ENCODE data around the gene SMOC2.

The SMOC2 gene

DNA sequence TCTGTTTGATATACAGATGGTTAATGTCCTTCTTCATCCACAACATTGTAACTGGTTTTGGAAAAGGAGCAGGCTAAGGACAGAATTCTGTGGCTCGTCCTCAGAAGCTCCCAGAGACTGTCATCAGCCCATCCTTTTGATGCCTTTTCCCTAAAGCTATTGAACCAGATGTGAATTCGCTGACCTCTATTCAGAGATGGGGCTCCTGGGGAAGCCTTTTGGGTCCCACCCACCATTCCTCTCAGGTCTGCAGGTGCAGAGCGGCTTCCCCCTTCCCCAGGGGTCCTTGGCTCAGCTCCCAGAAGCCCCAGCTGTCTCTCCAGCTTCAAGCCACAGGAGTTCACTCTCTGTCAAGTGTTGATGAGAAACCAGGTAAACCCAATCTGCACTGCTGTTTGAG, 191.7 kb downstream of the SMOC2 start:
- ATAC-seq (replicated peaks; ENCODE audit: extremely low read depth, poor library complexity, severe bottlenecking) = no peak
- H3K4me3 Mint-ChIP-seq = no peak overlapping the region
- H3K9me3 Mint-ChIP-seq = no peaks in the 10 kb centered on the region
- no peaks in the 10 kb centered on the region for H3K4me1 Mint-ChIP-seq
- H3K36me3 Mint-ChIP-seq (ENCODE audit: insufficient read depth) = no peaks in the 10 kb centered on the region
- H3K27me3 Mint-ChIP-seq = peaks cover 46% of the 10 kb centered on the region
- DNase-seq (ENCODE audit: low spot score in 2 of 2) = no peak
- H3K27ac Mint-ChIP-seq (ENCODE audit: low read depth) = no peak overlapping the region

DNA sequence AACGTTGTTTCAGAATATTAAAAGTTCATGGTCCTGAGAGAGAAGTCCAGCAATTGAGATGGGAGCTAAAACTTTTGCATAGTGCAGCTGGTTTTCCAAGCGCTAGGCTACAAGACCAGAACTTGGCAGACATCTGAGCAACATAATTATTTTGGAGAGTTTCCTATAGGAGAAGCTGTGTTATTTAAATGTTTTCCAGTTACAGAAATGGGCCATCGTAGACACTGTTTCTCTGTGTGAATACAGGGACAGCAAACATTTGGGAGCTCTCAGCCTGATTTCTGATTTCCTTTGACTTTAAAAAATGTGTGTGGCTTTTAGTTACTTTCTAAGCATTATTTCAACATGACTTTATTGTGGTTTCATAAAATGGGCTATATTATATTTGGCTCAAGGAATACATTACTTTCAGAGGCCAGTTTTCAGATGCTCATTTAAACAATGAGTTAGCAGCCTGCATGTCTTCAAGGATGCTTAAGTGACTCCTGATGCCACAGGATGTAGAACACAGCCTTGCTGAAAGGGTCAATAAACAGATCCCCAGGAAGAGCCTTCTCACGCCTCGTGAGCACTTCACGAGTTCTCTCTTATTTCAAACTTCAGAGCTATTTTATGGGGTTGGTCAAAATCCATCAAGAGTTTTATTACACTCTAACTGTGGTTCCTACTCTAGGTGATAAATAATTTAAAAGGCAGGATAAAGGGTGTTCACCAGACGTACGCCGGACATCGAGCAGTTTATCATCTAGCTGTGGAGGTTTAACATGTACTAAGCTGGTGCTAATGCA, 193.8 kb downstream of the SMOC2 start:
- H3K27ac Mint-ChIP-seq (ENCODE audit: low read depth) = no peak overlapping the region
- ATAC-seq (replicated peaks; ENCODE audit: extremely low read depth, poor library complexity, severe bottlenecking) (no peak), DNase-seq (ENCODE audit: low spot score in 2 of 2) (no peak)
- H3K36me3 Mint-ChIP-seq (ENCODE audit: insufficient read depth) = no peaks in the 10 kb centered on the region
- peaks cover 64% of the 10 kb centered on the region for H3K27me3 Mint-ChIP-seq
- H3K4me3 Mint-ChIP-seq = no peak overlapping the region
- no peaks in the 10 kb centered on the region for H3K4me1 Mint-ChIP-seq
- H3K9me3 Mint-ChIP-seq = no peaks in the 10 kb centered on the region

DNA sequence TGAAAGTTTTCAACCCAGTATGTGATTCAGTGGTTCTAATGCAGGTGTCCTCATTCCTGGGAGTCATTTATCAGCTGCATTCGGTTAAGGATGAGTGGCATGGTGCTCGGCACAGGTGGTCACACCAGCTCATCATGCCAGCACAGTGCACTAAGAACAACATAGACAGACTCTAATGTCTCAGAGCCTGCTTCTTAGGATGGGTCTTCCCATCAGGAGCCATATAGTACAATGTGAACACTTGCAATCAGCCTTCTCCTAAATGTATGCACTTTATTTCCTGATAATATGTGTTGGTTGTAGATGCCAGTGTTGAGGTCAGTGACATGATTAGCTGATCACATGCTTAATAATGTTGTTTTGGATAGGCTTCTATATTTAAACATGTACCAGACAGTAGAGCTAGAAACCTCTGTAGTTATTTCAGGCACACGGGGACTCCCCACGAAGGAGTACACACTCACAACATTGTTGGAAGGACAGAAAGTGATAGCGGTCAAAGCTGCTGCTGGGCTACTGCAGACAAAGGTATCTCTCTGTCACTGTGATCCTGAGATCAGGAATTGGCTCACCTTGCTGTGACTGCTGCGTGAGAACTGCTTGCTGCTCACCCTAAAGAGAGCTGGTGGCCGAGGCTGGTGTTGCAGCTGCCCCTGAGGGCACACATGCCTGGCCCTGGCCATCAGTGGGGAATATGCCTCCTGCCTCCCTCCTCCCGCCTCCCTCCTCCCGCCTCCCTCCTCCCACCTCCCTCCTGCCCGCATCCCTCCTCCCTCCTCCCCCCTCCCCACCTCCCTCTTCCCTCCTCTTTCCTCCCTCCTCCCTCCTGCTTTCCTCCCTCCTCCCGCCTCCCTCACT, 195.4 kb downstream of the SMOC2 start:
- H3K27ac Mint-ChIP-seq (ENCODE audit: low read depth) = no peak overlapping the region
- no peak for ATAC-seq (replicated peaks; ENCODE audit: extremely low read depth, poor library complexity, severe bottlenecking)
- H3K27me3 Mint-ChIP-seq = peaks cover 68% of the 10 kb centered on the region
- DNase-seq (ENCODE audit: low spot score in 2 of 2) = no peak
- no peaks in the 10 kb centered on the region for H3K4me1 Mint-ChIP-seq
- H3K4me3 Mint-ChIP-seq = no peak overlapping the region
- H3K9me3 Mint-ChIP-seq = no peaks in the 10 kb centered on the region
- H3K36me3 Mint-ChIP-seq (ENCODE audit: insufficient read depth) = no peaks in the 10 kb centered on the region

DNA sequence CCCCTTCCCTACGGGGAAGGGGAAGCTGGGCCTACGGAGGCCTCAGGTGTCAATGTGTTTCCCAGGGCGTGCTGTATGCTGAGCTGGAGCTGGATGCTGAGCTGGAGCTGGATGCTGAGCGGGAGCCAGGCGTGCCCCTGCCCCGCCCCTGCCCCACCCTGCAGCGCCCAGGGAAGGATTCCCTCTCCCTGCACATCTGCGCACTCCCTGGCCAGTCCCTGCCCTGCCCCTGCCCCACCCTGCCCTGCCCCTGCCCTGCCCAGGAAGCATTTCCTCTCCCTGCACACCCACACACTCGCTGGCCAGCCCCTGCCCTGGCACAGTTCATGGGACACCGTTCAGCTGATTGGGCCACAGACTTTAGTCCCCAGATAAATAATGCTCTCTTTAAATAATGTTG, 196.8 kb downstream of the SMOC2 start:
- Mint-ChIP-seq H3K9me3 (no peaks in the 10 kb centered on the region), H3K4me1 (no peaks in the 10 kb centered on the region), H3K36me3 (ENCODE audit: insufficient read depth) (no peaks in the 10 kb centered on the region), H3K27ac (ENCODE audit: low read depth) (no peak overlapping the region), H3K4me3 (no peak overlapping the region), H3K27me3 (peaks cover 58% of the 10 kb centered on the region)
- DNase-seq (ENCODE audit: low spot score in 2 of 2) (no peak), ATAC-seq (replicated peaks; ENCODE audit: extremely low read depth, poor library complexity, severe bottlenecking) (no peak)

DNA sequence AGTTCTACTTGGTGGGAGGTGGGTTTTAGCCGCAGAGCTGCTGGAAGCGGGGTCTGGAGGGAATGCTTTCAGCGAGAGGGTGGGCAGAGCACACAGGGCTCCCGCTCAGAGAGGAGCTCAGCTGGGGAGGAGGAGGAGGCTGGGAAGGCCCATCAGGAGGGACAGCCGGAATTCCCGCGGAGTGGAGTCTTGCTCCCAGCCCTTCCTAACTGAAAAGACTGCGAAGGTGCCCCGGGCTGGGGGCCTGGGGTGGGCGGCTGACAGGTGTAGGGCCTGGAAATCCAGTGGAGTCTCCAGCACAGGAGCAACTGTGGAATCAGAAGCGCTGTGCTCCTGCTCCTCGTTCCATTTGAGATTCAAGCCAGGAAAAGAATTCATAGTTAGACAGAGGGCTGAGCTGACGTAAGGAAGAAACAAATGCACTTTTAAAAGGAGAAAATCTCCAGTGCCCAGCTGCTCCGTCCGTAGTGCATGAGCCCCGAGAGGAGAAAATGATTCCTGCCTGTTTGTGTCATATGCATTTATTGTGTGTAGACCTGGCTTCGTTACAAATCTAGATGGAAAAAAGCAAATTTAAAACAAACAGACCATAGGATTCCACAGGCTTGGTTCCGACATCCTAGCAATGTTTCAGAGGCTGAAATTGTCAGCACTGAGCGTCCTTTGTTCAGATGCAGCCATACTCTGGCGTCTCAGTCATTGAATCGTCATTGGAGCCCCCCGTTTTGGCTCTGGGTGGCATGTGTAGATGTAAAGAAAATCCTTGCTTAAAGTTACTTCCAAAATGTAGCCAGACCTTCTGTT, 197.7 kb downstream of the SMOC2 start:
- H3K27me3 Mint-ChIP-seq = peaks cover 50% of the 10 kb centered on the region
- no peaks in the 10 kb centered on the region for H3K4me1 Mint-ChIP-seq
- ATAC-seq (replicated peaks; ENCODE audit: extremely low read depth, poor library complexity, severe bottlenecking) = no peak
- H3K27ac Mint-ChIP-seq (ENCODE audit: low read depth) = no peak overlapping the region
- H3K36me3 Mint-ChIP-seq (ENCODE audit: insufficient read depth) = no peaks in the 10 kb centered on the region
- no peaks in the 10 kb centered on the region for H3K9me3 Mint-ChIP-seq
- no peak for DNase-seq (ENCODE audit: low spot score in 2 of 2)
- H3K4me3 Mint-ChIP-seq = no peak overlapping the region

DNA sequence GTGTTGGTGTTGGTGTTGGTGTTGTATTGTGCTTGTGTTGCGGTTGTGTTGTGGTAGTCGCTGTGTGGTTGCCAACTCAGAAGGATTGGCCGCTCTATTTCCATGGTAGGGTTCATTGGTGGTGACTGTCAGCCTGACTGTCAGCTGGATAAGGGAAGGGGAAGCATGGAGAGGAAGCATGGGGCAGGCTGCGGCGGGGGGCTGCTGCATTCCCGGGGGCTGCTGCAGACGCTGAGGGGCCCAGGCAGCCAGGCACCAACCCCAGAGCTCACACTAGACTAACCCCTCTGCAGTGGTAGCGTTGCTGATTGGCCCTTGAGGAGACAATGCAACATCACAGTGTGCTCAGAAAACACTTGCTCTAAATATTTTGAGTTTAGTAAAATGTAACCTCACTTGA, 199.2 kb downstream of the SMOC2 start:
- Mint-ChIP-seq H3K27ac (ENCODE audit: low read depth) (no peak overlapping the region), H3K4me3 (no peak overlapping the region), H3K4me1 (no peaks in the 10 kb centered on the region), H3K27me3 (peaks cover 37% of the 10 kb centered on the region), H3K36me3 (ENCODE audit: insufficient read depth) (no peaks in the 10 kb centered on the region), H3K9me3 (no peaks in the 10 kb centered on the region)
- no peak for DNase-seq (ENCODE audit: low spot score in 2 of 2)
- ATAC-seq (replicated peaks; ENCODE audit: extremely low read depth, poor library complexity, severe bottlenecking) = no peak

DNA sequence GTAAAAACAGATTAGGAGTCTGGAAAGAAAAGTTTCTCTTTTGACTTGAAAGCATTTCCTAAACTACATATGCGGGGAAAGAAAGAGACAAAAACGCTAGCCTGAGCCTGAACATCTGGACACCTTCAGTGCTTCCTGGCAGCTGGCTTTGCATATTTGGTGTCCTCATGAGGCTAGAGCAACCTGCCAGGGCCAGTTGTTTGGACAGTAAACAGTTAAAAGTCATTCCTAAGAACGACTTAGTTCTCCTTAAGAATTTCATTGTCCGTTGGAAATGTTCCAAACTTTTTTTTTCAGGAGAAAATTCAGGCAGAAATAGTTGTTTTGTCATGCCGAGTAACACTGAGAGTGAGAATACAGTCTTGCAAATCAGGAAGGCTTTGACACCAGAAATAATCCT, 199.8 kb downstream of the SMOC2 start:
- ATAC-seq (replicated peaks; ENCODE audit: extremely low read depth, poor library complexity, severe bottlenecking) = no peak
- Mint-ChIP-seq H3K27me3 (peaks cover 39% of the 10 kb centered on the region), H3K36me3 (ENCODE audit: insufficient read depth) (no peaks in the 10 kb centered on the region), H3K4me3 (no peak overlapping the region), H3K4me1 (no peaks in the 10 kb centered on the region), H3K27ac (ENCODE audit: low read depth) (no peak overlapping the region), H3K9me3 (no peaks in the 10 kb centered on the region)
- DNase-seq (ENCODE audit: low spot score in 2 of 2) = no peak

DNA sequence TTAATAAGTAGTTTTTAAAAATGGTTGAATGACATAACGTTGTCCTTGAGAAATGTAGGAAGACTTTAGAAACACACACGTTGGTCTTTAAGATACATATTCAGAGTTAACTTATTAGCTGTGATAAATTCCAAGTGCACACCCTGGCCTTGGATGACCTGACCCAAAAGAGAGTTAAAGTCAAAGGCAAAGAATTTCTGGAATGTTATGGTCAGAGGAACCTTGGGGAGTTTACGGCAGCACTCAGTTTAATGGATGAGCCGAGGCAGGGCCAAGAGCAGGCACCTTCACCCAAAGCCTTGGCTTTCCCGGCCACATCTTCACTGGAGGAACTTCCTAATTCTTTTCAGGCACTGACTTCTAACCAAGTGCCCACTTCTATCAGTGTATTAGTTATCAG, 200.5 kb downstream of the SMOC2 start:
- H3K27ac Mint-ChIP-seq (ENCODE audit: low read depth) = no peak overlapping the region
- no peaks in the 10 kb centered on the region for H3K9me3 Mint-ChIP-seq
- H3K36me3 Mint-ChIP-seq (ENCODE audit: insufficient read depth) = no peaks in the 10 kb centered on the region
- no peak overlapping the region for H3K4me3 Mint-ChIP-seq
- H3K4me1 Mint-ChIP-seq = no peaks in the 10 kb centered on the region
- H3K27me3 Mint-ChIP-seq = peaks cover 46% of the 10 kb centered on the region
- DNase-seq (ENCODE audit: low spot score in 2 of 2) = no peak
- no peak for ATAC-seq (replicated peaks; ENCODE audit: extremely low read depth, poor library complexity, severe bottlenecking)

DNA sequence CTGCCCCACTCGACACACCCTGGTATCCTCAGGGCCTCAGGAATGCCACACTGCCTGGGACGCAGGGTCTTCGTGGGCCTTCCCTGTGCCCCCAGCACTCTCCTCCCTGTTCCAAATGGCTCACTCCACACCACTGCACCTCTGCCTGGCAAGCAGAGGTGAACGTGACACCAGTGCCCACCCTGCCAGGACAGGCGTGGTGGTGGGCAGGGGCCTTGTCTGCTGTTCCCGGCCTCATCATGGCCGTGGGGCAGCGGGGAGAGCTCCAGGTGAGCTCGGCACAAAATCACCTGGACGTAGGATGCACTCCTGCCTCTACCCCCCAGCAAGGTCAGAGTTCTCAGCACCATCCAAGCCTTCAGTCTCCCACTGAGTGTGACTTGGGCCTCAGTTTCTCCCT, 202.4 kb downstream of the SMOC2 start:
- Mint-ChIP-seq H3K27me3 (peaks cover 49% of the 10 kb centered on the region), H3K9me3 (no peaks in the 10 kb centered on the region), H3K4me3 (no peak overlapping the region), H3K36me3 (ENCODE audit: insufficient read depth) (no peaks in the 10 kb centered on the region), H3K4me1 (no peaks in the 10 kb centered on the region), H3K27ac (ENCODE audit: low read depth) (no peak overlapping the region)
- ATAC-seq (replicated peaks; ENCODE audit: extremely low read depth, poor library complexity, severe bottlenecking) (no peak), DNase-seq (ENCODE audit: low spot score in 2 of 2) (no peak)

DNA sequence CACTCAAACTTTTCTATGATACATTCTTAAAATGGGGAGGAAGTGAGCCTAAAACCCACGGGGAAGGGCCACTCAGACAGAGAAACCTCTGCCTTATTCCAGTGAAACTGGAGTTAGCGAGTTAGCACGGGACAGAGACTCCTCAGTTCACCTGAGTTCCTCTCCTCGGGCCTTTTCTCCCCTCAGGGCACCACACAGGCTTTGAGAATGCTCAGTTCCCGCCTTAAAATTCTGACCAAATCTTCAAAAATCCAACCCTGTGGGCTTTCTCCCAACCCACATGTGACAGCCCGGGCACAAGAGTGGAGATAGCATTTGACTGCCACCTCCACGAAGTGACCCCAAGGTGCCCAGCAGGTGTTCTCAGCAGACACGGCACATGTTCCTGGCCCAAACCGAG, 204.3 kb downstream of the SMOC2 start:
- no peaks in the 10 kb centered on the region for H3K36me3 Mint-ChIP-seq (ENCODE audit: insufficient read depth)
- H3K27ac Mint-ChIP-seq (ENCODE audit: low read depth) = no peak overlapping the region
- ATAC-seq (replicated peaks; ENCODE audit: extremely low read depth, poor library complexity, severe bottlenecking) = no peak
- H3K9me3 Mint-ChIP-seq = no peaks in the 10 kb centered on the region
- no peaks in the 10 kb centered on the region for H3K4me1 Mint-ChIP-seq
- H3K4me3 Mint-ChIP-seq = no peak overlapping the region
- no peak for DNase-seq (ENCODE audit: low spot score in 2 of 2)
- H3K27me3 Mint-ChIP-seq = peaks cover 47% of the 10 kb centered on the region

DNA sequence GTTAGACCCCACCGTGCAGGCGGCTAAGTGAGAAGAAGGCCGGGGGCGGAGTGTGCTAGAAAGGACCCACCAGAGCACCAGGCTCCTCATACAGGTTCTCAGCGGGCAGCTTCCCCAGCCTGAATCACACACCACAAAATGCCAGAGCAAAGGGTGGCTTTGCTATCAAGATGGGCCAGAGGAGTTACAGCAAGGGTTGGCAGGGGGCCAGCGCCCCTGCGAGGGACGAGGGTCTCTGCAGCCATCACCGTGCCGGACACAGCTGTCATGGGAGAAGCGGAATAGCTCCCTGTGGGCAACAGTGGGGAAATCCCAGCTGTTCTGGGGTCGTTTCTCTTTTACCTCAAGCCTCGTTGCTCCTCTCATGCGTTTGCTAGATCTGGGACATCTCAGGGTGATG, 206.3 kb downstream of the SMOC2 start:
- Mint-ChIP-seq H3K4me1 (no peaks in the 10 kb centered on the region), H3K36me3 (ENCODE audit: insufficient read depth) (peaks cover 2% of the 10 kb centered on the region), H3K27me3 (peaks cover 49% of the 10 kb centered on the region), H3K4me3 (no peak overlapping the region), H3K9me3 (no peaks in the 10 kb centered on the region), H3K27ac (ENCODE audit: low read depth) (no peak overlapping the region)
- ATAC-seq (replicated peaks; ENCODE audit: extremely low read depth, poor library complexity, severe bottlenecking) (no peak), DNase-seq (ENCODE audit: low spot score in 2 of 2) (no peak)

DNA sequence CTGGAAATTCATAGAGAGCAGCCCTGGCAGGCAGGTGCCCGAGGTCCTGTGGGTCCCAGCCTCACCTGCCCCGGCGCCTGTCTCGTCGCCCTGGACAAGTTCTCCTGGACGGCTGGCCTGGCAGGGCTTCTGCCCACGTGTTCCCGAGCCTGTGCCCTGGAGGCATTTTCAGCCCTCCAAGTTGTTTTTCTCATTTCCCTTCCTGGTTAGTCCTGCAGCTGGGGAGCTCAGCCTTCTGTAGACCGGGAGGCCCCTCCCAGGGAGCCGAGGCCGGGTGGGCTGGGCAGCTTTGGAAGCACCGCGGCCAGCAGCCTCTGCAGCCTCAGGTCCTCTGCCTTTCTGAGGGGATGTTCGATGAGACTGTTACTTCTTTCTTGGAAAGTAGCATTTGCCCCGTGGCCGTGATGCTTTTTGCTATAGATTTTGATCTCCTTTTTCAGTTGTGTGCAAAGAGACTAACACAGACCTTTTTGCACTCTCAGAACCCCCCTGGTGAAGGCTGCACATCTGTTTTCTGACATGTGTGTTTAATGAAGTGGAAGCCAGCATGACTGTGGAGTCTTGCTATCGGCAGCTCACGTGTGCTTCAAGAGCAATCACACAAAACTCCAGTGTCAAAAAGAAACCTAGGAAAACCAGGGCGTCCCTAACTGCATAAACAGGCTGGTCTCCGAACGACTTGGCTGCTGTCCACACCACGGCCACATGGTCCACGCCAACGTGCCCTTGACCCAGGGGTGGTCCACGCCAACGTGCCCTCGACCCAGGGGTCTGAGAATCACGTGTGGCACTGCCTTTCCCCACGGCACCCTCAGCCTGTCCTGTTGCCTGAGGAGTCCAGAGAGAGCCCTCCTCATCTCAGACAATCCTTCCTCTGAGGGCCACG, 207.5 kb downstream of the SMOC2 start:
- DNase-seq (ENCODE audit: low spot score in 2 of 2) (no peak), ATAC-seq (replicated peaks; ENCODE audit: extremely low read depth, poor library complexity, severe bottlenecking) (no peak)
- Mint-ChIP-seq H3K27me3 (peaks cover 49% of the 10 kb centered on the region), H3K9me3 (no peaks in the 10 kb centered on the region), H3K36me3 (ENCODE audit: insufficient read depth) (peaks cover 2% of the 10 kb centered on the region), H3K4me1 (no peaks in the 10 kb centered on the region), H3K4me3 (no peak overlapping the region), H3K27ac (ENCODE audit: low read depth) (no peak overlapping the region)

Data from central memory CD8-positive, alpha-beta T cell (primary cell).